Fibroblast of the conjunctiva (primary cell): ENCODE data around the gene LCNL1.

Experiments used
- DNase-seq: peaks from one replicate; pipeline ENCODE4 v3.0.0-alpha.2; 2010; ENCODE audit warnings: low read depth

The LCNL1 gene

GRCh38 chr9:137012694-137013570 lies 30.1 kb downstream of the LCNL1 start:
- no peak for DNase-seq

DNA sequence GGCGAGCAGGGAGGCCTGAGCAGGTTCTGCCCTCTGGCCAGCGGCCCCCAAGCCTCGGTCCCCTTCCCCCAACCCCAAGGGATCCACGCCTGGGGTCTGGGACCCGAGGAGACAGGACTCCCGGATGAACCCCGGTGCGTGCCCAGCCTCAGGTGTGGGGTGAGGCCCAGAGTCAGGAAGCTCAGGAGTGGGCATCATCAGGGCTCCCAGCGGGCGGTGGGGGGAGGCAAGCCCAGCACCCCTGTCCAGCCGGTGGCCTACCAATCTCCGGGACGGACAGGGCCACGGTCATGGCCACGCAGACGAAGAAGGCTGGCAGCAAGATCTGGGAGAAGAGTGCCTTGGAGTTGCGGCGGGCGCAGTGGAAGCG lies 30.8 kb downstream of the LCNL1 start:
- DNase-seq: no peak

GRCh38 chr9:137014166-137014565 lies 31.4 kb downstream of the LCNL1 start:
- DNase-seq: no peak

- no peak for DNase-seq
These were observed 32.2 kb downstream of the LCNL1 start for GRCh38 chr9:137014776-137015539.

GRCh38 chr9:137015540-137015930 lies 32.7 kb downstream of the LCNL1 start:
- no peak for DNase-seq

- no peak for DNase-seq
These were observed 33.2 kb downstream of the LCNL1 start for GRCh38 chr9:137015976-137016375.

- no peak for DNase-seq
These were observed 33.6 kb downstream of the LCNL1 start for GRCh38 chr9:137016436-137016835.

DNA sequence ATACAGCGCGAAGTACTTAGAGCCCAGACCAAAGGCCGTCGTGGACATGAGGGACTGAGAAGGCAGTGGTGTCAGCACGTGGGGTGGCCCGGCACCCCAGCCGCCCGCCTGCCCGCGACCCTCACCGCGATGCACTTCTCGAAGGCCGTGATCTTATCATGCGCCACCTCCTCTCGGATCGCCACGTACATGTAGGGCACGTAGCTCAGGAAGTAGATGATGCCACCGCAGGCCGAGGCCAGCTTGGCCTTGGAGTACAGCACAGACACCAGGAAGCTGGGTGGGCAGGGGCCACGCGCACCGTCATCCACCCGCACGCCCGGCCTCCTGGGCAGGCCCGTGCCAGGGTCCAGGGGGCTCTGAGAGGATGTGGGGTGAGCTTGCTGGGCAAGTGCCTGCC lies 34.3 kb downstream of the LCNL1 start:
- DNase-seq: no peak

DNA sequence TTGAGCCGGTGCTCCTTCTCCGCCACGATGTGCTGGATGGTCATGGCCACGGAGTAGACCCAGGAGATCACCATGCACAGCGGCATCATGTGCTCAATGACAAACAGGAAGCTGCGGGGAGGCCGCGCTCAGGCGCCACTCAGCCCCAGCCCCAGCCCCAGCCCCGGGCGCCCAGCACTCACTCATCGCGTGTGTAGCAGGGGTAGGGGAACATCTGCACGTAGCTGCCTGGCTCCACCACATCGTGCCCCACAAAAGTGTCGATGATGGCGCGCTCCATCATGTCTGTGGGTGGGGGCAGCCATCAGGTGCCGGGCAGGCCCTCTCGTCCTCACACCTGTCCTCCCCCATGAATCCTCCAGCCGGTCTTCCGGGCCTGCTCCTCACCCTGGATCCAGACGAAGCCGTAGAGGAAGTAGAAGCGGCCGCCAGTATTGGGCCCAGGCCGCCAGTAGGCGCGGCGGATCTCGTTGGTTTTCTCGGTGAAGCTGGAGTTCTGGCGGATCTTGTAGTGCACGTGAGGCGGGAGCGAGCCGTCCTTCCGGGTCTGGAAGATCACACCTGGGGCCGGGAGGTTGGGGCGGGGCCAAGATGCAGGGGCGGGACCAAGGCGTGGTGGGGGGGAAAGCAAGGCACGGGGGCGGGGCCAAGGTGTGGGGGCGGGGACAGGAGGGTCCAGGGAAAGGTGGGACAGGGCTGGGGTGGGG lies 35.2 kb downstream of the LCNL1 start:
- no peak for DNase-seq

GRCh38 chr9:137018761-137019559 lies 36.2 kb downstream of the LCNL1 start:
- no peak for DNase-seq

DNA sequence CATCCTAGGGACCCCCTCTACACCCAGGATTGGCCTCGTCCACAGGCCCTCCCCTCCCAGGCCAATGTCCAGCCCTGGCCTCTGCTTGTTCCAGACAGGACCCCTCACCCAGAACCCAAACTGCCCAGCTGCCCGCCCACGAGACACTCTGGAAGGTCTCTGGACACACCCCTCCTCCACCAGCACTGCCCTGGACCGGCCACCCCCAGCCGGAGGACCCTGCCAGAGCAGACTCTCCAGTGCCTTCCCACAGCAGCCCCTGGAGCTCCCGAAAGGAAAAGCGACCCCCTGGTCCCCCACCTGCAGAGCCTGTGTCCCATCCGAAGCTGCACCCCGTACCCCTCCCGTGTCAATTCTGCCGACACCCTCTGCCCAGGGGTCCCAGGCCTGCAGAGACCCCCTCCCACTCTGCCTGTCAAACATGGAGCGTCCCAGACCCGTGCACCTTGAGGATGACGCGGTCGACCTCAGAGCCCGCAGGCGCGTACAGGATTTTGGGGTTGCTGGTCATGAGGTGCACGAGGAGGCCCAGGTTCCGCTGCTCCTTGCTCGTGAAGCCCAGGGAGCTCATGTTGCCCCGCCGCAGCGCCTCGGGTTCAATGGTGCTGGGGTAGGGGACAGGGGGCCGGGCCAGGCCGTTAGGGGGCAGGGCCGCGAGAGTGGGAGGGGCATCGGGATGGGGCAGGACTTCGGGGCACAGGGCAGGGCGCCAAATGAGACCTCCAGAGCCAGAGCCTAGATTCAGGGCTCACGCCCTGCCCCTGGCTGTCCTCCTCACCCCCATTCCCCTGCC lies 37.3 kb downstream of the LCNL1 start:
- no peak for DNase-seq

GRCh38 chr9:137020771-137021567 lies 38.2 kb downstream of the LCNL1 start:
- no peak for DNase-seq

- DNase-seq: no peak
These were observed 38.8 kb downstream of the LCNL1 start for GRCh38 chr9:137021568-137021978.

DNA sequence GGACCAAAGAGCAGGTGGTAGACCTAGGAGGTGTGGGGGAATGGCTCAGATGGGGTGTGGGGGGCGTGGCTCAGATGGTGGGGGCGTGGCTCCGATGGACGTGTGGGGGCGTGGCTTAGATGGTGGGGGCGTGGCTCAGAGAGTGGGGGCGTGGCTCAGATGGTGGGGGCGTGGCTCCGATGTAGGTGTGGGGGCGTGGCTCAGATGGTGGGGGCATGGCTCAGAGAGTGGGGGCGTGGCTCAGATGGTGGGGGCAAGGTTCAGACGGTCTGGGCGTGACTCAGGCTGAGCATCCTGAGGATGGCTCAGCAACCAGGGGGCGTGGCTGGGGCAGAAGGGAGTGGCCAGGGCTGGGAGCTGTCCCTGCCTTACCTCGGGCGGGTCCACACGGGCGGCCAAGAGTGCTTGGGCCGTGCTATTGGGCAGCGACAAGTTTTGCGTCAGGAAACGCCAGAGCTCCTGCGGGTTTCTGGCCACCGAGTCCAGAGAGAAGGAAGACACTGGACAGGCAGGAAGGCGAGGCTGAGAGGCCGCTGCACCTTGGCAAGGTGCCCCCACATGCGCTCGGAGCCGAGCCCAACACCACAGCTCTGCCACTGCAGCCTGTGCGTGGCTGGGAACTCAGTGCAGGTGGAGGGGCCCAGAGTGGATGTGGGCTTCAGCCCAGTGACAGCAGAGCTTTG lies 39.3 kb downstream of the LCNL1 start:
- peak; percentile 40 for DNase-seq

DNA sequence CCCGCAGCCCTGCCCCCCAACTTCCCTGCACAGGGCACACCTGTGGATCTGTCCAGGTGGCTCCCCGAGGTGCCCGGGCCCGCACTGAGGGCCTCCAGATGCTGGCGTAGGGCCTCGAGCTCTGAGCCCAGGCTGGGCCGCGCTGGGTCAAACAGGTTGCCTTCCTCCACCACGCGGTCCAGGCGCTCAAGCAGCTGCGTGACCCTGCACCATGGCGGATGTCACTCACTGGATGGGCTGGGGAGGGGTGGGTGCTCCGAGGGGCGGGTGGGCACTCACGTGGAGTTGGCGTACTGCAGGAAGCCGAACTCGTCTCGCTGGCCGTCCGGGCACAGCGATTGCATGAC lies 39.8 kb downstream of the LCNL1 start:
- DNase-seq: no peak

DNA sequence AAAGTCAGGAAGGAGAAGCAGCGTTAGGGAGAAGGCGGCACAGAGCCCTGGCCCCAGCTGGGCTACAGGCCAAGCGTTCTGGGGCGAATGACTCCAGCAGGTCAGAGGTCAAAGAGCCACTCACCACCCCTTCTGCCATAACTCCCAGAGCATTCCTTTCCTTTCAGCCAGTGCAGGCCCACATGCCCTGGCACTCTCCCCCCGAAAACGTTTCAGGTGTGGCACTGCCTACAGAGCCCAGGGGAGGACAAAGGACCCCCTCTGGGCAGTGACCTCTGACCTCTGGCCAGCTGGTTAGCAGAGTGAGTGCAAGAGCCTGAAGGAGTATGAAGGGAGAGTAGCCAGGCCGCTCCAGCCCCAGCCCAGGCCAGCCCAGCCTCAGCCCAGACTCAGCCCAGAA lies 40.4 kb downstream of the LCNL1 start:
- no peak for DNase-seq

- DNase-seq: no peak
These were observed 40.8 kb downstream of the LCNL1 start for GRCh38 chr9:137023583-137023991.

GRCh38 chr9:137025517-137025966 lies 42.7 kb downstream of the LCNL1 start:
- no peak for DNase-seq

- DNase-seq: no peak
These were observed 43.6 kb downstream of the LCNL1 start for GRCh38 chr9:137026384-137026783.

GRCh38 chr9:137026828-137027227 lies 44.0 kb downstream of the LCNL1 start:
- no peak for DNase-seq
